ENCODE measurements around the gene EDNRB.

EDNRB gene

GRCh38 chr13:77871596-77871995, 47.0 kb downstream of the EDNRB start:
- Histone ChIP-seq H3K27me3 (replicated peaks; ENCODE audit: control insufficient read depth, insufficient read depth, low read length) (no peaks in the 10 kb centered on the region), H3K36me3 (ENCODE audit: control insufficient read depth, insufficient read depth, low read length) (no peaks in the 10 kb centered on the region), H3K4me3 (replicated peaks; ENCODE audit: low read depth, low read length) (no peak overlapping the region)
- TF ChIP-seq CTCF (IDR thresholded peaks at IDR 0.05; ENCODE audit: insufficient read depth, low read length, poor library complexity, severe bottlenecking), result no peak
- DNase-seq (ENCODE audit: extremely low read depth, insufficient read length), result no peak

DNA sequence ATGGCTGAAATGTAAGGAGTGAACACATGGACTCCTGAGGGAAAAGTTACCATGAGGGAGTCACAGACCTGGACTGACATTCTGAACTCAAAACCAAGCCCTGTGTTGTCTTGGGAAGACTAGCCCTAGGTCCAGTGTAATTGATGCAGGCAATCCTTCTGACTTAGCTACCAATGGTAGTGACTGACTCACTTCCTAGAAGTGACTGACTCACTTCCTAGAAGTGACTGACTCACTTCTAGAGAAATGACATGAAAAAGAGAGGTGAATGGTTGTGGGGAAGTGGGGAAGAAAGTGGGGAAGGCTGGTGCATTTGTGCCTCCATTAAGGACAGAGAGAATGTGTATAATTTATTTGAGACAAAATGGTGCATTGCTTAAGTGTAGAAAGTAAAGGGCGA, 49.9 kb downstream of the EDNRB start:
- H3K36me3 ChIP-seq (ENCODE audit: control insufficient read depth, insufficient read depth, low read length), result no peaks in the 10 kb centered on the region
- H3K4me3 ChIP-seq (replicated peaks; ENCODE audit: low read depth, low read length), result no peak overlapping the region
- H3K27me3 ChIP-seq (replicated peaks; ENCODE audit: control insufficient read depth, insufficient read depth, low read length), result no peaks in the 10 kb centered on the region
- no peak for TF ChIP-seq CTCF (IDR thresholded peaks at IDR 0.05; ENCODE audit: insufficient read depth, low read length, poor library complexity, severe bottlenecking)
- DNase-seq (ENCODE audit: extremely low read depth, insufficient read length), result no peak

DNA sequence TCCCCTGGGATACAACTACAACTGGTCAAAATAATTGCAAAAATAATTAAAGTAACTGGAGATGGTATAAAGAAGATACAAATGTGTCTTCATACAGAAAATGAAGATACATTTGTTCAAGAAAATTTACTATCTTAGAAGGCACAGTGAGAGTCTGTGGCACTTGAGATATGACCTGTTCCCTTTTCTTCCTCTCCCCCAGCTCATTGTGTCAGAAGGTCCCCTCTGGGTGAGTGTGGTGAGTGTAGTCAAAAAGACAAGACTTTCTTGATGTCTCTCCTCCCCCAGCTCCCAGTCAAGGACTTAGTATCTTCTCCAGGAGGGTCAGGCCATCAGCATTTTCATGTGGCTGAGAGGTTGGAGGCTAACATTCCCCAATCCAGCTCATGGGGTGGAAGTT, 51.7 kb downstream of the EDNRB start:
- no peaks in the 10 kb centered on the region for H3K36me3 ChIP-seq (ENCODE audit: control insufficient read depth, insufficient read depth, low read length)
- no peaks in the 10 kb centered on the region for H3K27me3 ChIP-seq (replicated peaks; ENCODE audit: control insufficient read depth, insufficient read depth, low read length)
- no peak for TF ChIP-seq CTCF (IDR thresholded peaks at IDR 0.05; ENCODE audit: insufficient read depth, low read length, poor library complexity, severe bottlenecking)
- no peak for DNase-seq (ENCODE audit: extremely low read depth, insufficient read length)
- H3K4me3 ChIP-seq (replicated peaks; ENCODE audit: low read depth, low read length), result no peak overlapping the region

DNA sequence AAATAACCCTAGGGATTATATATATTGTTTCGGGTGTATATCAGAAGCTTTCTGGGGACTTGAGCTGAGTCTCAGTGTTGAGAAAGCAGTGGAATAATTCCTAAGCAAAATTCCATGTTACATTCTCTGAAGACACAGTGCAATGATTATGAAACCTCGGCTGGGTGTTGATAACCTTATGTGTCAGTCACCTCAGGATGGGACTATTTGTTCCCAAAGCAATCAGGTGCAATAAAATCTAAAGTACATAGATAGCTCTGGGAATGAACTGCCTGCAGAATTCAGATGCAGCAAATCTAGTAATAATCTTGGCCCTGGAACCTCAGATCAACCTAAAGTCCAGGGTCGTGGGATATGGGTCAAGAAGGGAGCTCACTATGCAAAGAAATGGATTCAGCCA, 53.0 kb downstream of the EDNRB start:
- no peak for TF ChIP-seq CTCF (IDR thresholded peaks at IDR 0.05; ENCODE audit: insufficient read depth, low read length, poor library complexity, severe bottlenecking)
- Histone ChIP-seq H3K4me3 (replicated peaks; ENCODE audit: low read depth, low read length) (no peak overlapping the region), H3K36me3 (ENCODE audit: control insufficient read depth, insufficient read depth, low read length) (no peaks in the 10 kb centered on the region), H3K27me3 (replicated peaks; ENCODE audit: control insufficient read depth, insufficient read depth, low read length) (no peaks in the 10 kb centered on the region)
- no peak for DNase-seq (ENCODE audit: extremely low read depth, insufficient read length)

GRCh38 chr13:77863144-77863543, 55.5 kb downstream of the EDNRB start:
- Histone ChIP-seq H3K4me3 (replicated peaks; ENCODE audit: low read depth, low read length) (no peak overlapping the region), H3K27me3 (replicated peaks; ENCODE audit: control insufficient read depth, insufficient read depth, low read length) (no peaks in the 10 kb centered on the region), H3K36me3 (ENCODE audit: control insufficient read depth, insufficient read depth, low read length) (no peaks in the 10 kb centered on the region)
- DNase-seq (ENCODE audit: extremely low read depth, insufficient read length), result no peak
- TF ChIP-seq CTCF (IDR thresholded peaks at IDR 0.05; ENCODE audit: insufficient read depth, low read length, poor library complexity, severe bottlenecking), result no peak

GRCh38 chr13:77861741-77862140, 56.9 kb downstream of the EDNRB start:
- no peaks in the 10 kb centered on the region for H3K36me3 ChIP-seq (ENCODE audit: control insufficient read depth, insufficient read depth, low read length)
- no peak for DNase-seq (ENCODE audit: extremely low read depth, insufficient read length)
- no peak overlapping the region for H3K4me3 ChIP-seq (replicated peaks; ENCODE audit: low read depth, low read length)

More at GRCh38 chr13:77861741-77862140, 56.9 kb downstream of the EDNRB start:
- no peak for TF ChIP-seq CTCF (IDR thresholded peaks at IDR 0.05; ENCODE audit: insufficient read depth, low read length, poor library complexity, severe bottlenecking)
- H3K27me3 ChIP-seq (replicated peaks; ENCODE audit: control insufficient read depth, insufficient read depth, low read length), result no peaks in the 10 kb centered on the region

Measured in GM06990 (cell line).